Body of pancreas (tissue), 4 donors: ENCODE measurements around the gene SLC9A9.

Experiments used
- CTCF ChIP-seq, 7 experiments: fragments of 450-650 bp in 4 of 7; fragments of 200-600 bp in 3 of 7; sonication (generic) in 3 of 7; IDR thresholded peaks; one replicate each; pipeline ENCODE4 v1.5.1; 2016 to 2019; ENCODE audit warnings: antibody characterized with exemption in 7 of 7
- POLR2A ChIP-seq, 3 donors: fragments of 450-650 bp; IDR thresholded peaks; one replicate each; pipeline ENCODE4 v1.6.1; 2016; ENCODE audit warnings: antibody characterized with exemption in 3 of 3, mild to moderate bottlenecking in 2 of 3

- no peak for TF ChIP-seq CTCF (IDR thresholded peaks at IDR 0.05)
- no peak for TF ChIP-seq POLR2A (IDR thresholded peaks at IDR 0.05)
These were observed 517.9 kb downstream of the SLC9A9 start for GRCh38 chr3:143330296-143330868.
